ENCODE measurements around the gene HADHA.
"Not testable (repeated sequence)": the region's sequence is repeated elsewhere in the genome, so short reads cannot be mapped to it uniquely, and the experiment has no call there.

HADHA gene

DNA sequence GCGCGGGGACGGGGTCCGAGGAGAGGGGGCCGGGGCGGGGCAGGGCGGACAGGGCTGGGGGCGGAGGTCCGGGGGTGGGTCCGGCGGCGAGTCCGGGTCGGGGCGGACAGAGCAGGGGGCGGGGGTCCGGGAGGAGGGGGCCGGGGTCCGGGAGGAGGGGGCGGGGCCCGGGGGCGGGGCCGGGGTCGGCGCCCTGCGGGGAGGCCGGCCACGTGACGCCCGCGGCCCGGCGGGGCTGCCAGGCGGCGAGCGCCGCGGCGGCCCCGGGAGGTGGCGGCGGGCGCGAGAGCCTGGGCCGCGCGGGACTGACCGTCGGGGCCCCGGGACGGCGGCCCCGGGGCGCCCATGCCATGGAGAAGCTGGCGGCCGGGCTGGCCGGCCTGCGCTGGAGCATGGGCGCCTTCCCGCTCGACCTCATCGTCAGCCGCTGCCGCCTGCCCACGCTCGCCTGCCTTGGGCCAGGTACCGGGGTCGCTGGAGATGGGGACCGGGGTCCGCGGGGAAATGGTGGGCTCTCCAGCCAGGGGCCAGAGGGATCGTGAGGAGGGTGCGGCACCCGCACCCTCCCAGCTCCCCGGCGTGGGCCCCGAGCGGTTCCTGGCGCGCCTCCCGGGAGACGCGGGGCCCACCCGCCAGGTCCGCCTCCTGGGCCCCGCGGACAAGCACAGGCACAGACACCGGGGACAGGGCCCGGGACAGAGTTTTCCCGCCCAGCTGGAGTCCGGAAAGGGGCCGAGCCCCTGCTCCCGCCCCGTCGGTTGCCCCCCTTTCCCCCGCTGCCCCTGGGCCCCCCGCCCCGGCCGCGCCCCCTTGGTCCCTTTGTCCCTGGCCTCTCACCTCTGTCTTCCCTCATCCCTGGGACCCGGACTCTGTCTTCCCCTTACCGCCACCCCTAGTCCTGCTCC lies 71.3 kb downstream of the HADHA start, which contains the start of gene GAREM2:
Gene GAREM2 (plus strand): TSS at position 218 of the 905 bp plus-strand sequence. CDS start 133 bp downstream, at position 351.
- DNase-seq, result no peak

DNA sequence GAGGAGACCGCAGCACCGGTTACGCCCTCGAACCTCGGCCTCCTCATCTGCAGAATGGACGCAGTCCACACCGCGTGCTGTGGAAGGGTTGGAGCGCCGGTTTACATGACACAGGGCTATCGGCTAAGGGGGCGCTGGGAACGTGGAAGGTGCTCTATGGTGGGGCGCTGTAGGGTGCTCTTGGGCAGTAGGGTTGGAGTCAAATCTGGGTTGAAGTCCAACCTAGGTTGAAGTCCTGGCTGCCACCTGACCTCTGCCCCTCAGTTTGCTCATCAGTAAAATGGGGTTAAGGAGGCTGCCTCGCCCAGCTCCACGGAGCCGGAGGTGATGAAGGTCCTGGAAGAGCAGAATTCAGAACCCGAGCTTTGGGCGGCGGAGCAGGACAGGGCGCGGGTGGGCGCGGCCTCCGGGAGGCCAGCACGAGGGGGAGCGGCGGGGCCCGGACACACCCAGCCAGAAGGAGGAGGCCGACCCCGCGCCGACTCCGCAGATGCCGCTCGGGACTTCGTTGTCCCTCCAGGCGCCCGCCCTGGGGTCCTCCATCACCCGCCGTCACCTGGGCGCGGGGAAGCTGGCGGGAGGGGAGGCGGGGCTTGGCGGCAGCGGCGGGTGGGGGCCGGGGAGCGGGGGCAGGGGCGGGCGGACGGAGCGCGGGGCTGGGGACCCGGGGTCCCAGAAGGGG lies 72.1 kb downstream of the HADHA start:
- no peak for DNase-seq

DNA sequence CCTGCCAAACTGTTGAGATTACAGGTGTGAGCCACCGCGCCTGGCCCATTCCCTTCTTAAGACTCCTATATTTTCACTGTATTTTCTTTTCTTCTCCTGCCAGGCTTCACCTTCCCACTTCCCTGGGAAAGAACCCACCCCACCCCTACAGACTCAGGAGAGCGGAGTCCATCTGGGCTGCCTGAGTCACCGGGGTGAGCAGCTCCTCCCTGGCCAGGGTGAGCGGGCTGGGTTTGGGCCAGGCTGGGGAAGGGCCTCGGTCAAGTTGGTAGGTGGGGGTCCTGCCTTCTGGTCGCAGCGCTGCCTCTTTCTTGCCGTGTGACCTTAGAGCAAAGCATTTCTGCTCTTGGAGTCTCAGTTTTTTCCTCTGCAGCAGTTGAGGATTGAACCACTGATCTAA lies 73.6 kb downstream of the HADHA start:
- no peak for DNase-seq

- no peak for DNase-seq
These were observed 74.6 kb downstream of the HADHA start for GRCh38 chr2:26169681-26170414.

- DNase-seq, result no peak
These were observed 75.2 kb downstream of the HADHA start for GRCh38 chr2:26169226-26169625.

DNA sequence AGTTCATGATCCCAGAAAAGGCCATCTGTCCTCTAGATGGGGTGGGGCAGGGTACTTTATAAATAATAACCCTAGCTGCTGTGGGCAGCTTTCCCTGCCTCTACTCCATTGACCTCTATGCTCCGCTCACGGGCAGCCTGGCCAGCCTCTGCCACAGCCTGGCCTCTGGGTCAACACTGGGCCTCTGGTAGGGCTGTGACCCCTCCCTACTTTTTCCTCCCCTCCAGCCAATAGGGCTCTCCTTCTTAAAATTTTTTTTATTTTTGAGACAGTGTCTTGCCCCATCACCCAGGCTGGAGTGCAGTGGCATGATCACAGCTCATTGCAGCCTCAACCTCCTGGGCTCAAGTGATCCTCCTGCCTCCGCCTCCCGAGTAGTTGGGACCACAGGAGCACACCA lies 75.6 kb downstream of the HADHA start:
- no peak for DNase-seq

- DNase-seq, result not testable (repeated sequence)
These were observed 77.9 kb downstream of the HADHA start for GRCh38 chr2:26166541-26166940.

DNA sequence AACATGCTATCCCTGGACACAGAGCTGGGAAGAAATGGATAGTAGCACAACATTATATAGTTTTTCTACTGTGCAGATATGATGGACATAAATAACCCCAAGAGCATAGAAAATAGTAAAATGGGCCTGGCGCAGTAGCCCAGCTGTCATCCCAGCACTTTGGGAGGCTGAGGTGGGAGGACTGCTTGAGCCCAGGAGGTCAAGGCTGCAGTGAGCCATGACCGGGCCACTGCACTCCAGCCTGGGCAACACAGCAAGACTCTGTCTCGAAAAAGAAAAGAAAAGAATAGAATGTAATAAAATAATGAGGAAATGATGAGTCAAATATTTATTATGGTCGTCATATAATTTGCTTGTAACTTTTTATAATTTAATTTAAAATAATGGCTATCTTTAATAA lies 79.0 kb downstream of the HADHA start:
- no peak for DNase-seq

GRCh38 chr2:26164641-26165211 lies 79.7 kb downstream of the HADHA start:
- DNase-seq, result no peak

GRCh38 chr2:26164231-26164630 lies 80.2 kb downstream of the HADHA start:
- no peak for DNase-seq

DNA sequence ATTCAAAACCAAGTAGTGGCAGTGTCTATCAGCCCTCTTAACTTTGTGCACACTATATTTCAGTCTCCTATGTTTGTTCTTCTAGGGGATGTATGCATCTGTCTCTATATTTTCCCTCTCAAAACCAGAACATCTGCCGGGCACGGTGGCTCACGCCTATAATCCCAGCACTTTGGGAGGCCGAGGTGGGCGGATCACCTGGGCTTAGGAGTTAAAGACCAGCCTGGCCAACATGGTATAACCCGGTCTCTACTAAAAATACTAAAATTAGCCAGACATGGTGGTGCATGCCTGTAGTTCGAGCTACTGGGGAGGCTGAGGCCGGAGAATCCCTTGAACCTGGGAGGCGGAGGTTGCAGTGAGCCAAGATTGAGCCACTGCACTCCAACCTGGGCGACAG lies 81.5 kb downstream of the HADHA start:
- no peak for DNase-seq

DNA sequence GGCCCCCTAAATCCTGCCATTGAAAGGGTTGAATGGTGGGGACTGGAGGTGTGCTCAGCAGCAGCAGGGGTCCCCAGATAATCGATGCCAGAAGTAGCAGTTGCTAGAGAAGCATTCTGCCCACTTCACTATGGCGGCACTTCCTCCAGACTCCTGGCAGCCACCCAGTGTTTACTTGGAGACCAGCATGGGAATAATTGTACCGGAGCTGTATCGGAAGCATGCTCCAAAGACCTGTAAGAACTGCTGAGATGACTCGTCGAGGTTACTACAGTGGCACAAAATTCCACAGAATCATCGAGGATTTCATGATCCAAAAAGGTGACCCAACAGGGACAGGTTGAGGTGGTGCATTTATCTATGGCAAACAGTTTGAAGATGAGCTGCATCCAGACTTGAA lies 82.5 kb downstream of the HADHA start:
- DNase-seq, result no peak

DNA sequence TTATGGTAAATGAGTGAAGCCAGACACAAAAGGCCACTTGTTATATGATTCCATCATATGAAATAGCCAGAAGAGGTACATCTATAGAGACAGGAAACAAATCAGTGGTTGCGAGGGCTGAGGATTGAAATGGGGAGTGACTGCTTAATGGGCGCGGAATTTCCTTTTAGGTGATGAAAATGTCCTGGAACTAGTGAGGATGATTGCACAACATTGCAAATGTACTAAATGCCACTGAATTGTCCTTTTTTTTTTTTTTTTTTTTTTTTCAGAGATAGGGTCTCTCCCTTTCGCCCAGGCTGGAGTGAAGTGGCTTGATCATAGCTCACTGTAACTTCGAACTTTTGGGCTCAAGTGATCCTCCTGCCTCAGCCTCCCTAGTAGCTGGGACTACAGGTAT lies 86.9 kb downstream of the HADHA start:
- DNase-seq, result no peak

GRCh38 chr2:26150243-26150642 lies 94.2 kb downstream of the HADHA start:
- DNase-seq, result no peak

DNA sequence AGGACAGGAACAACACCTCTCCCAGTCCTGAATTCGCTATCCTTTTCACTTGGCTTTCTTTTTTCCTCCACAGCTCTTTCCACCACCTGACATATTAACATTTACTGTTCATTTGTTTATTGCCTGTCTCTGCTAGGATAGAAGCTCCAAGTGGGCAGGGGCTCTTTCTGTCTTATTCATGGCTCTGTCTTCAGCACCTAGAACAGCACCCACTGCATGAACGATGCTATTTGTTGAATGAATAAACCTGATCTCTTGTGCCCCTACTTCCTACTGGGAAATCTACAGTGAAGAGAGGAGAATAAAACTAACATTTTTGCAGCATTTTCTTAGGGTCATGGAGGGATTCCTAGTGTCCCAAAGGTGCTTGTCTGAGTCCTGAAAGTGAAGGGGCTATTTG lies 95.9 kb downstream of the HADHA start:
- no peak for DNase-seq

DNA sequence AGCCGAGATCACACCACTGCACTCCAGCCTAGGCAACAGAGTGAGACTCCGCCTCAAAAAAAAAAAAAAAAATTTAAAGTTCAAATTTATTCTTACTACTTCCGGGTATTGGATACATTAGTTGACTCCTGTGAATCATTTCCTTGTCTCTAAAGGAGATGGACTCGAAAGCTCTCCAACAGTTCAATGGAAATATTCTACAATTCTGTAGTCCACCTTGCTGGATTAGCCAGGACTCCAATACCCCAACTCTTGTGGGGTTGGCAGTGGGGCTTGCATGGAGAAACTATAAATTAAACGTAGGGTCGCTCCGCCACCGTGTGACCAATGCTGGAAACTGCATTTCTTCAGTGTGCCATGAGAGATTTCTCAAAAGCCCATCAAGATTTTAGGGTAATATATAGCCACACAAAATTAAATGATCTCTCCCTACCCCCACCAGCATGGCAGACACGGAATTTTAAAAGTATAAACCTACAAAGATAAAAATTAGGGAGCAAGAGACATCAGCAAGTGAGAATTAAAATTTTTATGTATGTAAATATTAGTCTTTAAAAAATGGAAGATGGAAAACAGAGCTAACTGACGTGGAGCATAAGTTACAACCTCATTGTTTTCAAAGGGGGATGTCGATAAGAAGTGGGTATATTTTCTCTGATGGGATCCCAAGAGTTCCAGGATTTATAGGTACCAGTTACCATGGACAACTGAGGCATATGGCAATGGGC lies 99.3 kb downstream of the HADHA start:
- DNase-seq, result peak; percentile 66

DNA sequence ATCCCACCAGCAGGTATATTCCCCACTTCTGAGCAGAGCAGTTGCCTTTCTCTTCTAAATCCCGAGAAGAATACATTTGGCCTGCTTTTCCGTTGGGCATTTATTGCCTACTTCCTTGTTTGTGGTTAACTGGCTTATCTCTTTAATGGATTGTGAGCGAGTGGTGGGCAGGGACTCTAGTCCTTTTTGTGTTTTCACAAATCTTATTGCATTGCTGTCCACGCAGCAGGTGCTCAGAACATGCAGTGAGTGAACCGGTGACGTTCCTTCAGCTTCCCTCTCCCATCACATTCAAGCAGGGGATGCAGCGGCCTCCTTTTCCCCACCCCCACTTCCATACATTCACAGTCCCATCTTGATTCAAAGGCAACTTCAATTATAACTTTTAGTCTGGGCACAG lies 100.4 kb downstream of the HADHA start:
- DNase-seq, result no peak

GRCh38 chr2:26141145-26141769 lies 103.2 kb downstream of the HADHA start:
- no peak for DNase-seq
